Measurements from ENCODE around the gene HDAC7. TPM values are rescaled to one million over a fixed set of nuclear protein-coding genes. Genes with fewer than 3 reads are reported as not detected.

The HDAC7 gene
- total and polyA plus RNA-seq, 2 of the 13 experiments (the other 11 are each of a cell fraction or from before 2014, with no cell fraction given): 4.6 to 10.8 TPM

DNA sequence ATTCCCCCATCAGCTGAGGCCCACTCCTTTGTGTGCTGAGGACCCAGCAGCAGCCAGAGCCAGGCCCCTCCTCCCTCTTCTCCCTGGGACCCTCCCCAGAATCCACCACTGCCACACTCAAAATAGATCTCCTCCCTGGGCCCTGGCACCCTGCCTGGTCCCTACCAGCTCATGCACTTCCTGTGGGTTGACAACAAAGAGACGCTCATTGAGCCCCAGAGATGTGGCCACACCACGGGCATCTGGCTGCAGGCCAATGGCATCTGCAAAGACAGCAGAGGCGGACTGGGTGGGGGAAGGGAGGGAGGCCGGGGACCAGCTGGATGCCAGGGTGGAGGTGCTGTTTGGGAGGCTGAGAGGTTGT, 78.4 kb downstream of the HDAC7 start:
- intact Hi-C loops (cut with micrococcal nuclease; ENCODE audit: unreplicated experiment) (no loop called here), in situ Hi-C loops (cut with HindIII; ENCODE audit: extremely low pct_ligation_motif_present, low pct_unique_long_range_greater_than_20kb) (loop anchor here (5.0 kb wide), 1 partner anchor 36 kb away; no protein-coding TSS in a partner anchor)
- no peak for ATAC-seq
- Histone ChIP-seq H3K4me3 (replicated peaks in 1 of 3; ENCODE audit: insufficient read depth in 1 of 3, low read depth in 2 of 3, low read length in 3 of 3) (no peak overlapping the region), H3K4me1 (ENCODE audit: insufficient read depth, low read length) (peaks cover 32% of the 10 kb centered on the region), H3K79me2 (ENCODE audit: insufficient read depth, low read length) (no peaks in the 10 kb centered on the region), H4K20me1 (ENCODE audit: insufficient read depth, low read length) (no peaks in the 10 kb centered on the region), H3K9ac (ENCODE audit: insufficient read depth, low read depth, low read length) (no peak overlapping the region), H2AFZ (ENCODE audit: low read length) (no peak overlapping the region), H3K27me3 (ENCODE audit: control insufficient read depth in 1 of 2, insufficient read depth in 2 of 2, low read length in 2 of 2) (peaks cover 7 to 43% of the 10 kb centered on the region in 2 experiments), H3K36me3 (replicated peaks in 1 of 2; ENCODE audit: control insufficient read depth in 1 of 2, insufficient read depth in 2 of 2, low read length in 2 of 2) (no peaks in the 10 kb centered on the region), H3K9me3 (ENCODE audit: low read length) (no peaks in the 10 kb centered on the region), H3K27ac (ENCODE audit: extremely low read length, insufficient read depth, low read length) (no peak overlapping the region), H3K4me2 (ENCODE audit: low read depth, low read length) (no peak overlapping the region; the same call in 1 of the 2 replicates)
- no peak for FAIRE-seq
- DNase-seq (ENCODE audit: low spot score): no peak
- POLR2A ChIA-PET: no interaction called here
- WGBS (ENCODE audit: low lambda C conversion rate): 4% methylated on average over 3 of the region's 4 CpGs
- CTCF ChIA-PET (ENCODE audit: low intra/inter-chr PET ratio, low total read pairs): interaction anchor here (1.3 to 3.8 kb wide), 5 partner anchors 18 to 97 kb away, joined by 4 to 37 read pairs (median 16); partner anchors contain the start of gene RAPGEF3
- BruUV-seq (replicated peaks): no TSS peak
- TF ChIP-seq KLF11 (CRISPR knock-in tag; IDR thresholded peaks at IDR 0.05) (no peak), NR0B2 (CRISPR knock-in tag; IDR thresholded peaks at IDR 0.05) (no peak), PCBP2 (optimal IDR thresholded peaks at IDR 0.05; ENCODE audit: low read depth, low read length, poor library complexity, severe bottlenecking) (no peak), FOXA3 (CRISPR knock-in tag; IDR thresholded peaks at IDR 0.05) (no peak), SUZ12 (IDR thresholded peaks at IDR 0.05; ENCODE audit: low read depth, low read length) (no peak), PITX1 (CRISPR knock-in tag; IDR thresholded peaks at IDR 0.05) (no peak), ZSCAN30 (CRISPR knock-in tag; IDR thresholded peaks at IDR 0.05) (no peak), ZNF33A (CRISPR knock-in tag; IDR thresholded peaks at IDR 0.05; ENCODE audit: borderline replicate concordance) (no peak), NR2F2 (IDR thresholded peaks at IDR 0.05; ENCODE audit: borderline replicate concordance, low read depth) (no peak), HIC2 (CRISPR knock-in tag; IDR thresholded peaks at IDR 0.05; ENCODE audit: low read depth) (no peak), ZNF562 (CRISPR knock-in tag; IDR thresholded peaks at IDR 0.05; ENCODE audit: borderline replicate concordance) (no peak)
- TF ChIP-seq, protein P1, sequence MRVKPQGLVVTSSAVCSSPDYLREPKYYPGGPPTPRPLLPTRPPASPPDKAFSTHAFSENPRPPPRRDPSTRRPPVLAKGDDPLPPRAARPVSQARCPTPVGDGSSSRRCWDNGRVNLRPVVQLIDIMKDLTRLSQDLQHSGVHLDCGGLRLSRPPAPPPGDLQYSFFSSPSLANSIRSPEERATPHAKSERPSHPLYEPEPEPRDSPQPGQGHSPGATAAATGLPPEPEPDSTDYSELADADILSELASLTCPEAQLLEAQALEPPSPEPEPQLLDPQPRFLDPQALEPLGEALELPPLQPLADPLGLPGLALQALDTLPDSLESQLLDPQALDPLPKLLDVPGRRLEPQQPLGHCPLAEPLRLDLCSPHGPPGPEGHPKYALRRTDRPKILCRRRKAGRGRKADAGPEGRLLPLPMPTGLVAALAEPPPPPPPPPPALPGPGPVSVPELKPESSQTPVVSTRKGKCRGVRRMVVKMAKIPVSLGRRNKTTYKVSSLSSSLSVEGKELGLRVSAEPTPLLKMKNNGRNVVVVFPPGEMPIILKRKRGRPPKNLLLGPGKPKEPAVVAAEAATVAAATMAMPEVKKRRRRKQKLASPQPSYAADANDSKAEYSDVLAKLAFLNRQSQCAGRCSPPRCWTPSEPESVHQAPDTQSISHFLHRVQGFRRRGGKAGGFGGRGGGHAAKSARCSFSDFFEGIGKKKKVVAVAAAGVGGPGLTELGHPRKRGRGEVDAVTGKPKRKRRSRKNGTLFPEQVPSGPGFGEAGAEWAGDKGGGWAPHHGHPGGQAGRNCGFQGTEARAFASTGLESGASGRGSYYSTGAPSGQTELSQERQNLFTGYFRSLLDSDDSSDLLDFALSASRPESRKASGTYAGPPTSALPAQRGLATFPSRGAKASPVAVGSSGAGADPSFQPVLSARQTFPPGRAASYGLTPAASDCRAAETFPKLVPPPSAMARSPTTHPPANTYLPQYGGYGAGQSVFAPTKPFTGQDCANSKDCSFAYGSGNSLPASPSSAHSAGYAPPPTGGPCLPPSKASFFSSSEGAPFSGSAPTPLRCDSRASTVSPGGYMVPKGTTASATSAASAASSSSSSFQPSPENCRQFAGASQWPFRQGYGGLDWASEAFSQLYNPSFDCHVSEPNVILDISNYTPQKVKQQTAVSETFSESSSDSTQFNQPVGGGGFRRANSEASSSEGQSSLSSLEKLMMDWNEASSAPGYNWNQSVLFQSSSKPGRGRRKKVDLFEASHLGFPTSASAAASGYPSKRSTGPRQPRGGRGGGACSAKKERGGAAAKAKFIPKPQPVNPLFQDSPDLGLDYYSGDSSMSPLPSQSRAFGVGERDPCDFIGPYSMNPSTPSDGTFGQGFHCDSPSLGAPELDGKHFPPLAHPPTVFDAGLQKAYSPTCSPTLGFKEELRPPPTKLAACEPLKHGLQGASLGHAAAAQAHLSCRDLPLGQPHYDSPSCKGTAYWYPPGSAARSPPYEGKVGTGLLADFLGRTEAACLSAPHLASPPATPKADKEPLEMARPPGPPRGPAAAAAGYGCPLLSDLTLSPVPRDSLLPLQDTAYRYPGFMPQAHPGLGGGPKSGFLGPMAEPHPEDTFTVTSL (CRISPR knock-in tag; IDR thresholded peaks at IDR 0.05; ENCODE audit: borderline replicate concordance): no peak
- TF ChIP-seq, protein P2, sequence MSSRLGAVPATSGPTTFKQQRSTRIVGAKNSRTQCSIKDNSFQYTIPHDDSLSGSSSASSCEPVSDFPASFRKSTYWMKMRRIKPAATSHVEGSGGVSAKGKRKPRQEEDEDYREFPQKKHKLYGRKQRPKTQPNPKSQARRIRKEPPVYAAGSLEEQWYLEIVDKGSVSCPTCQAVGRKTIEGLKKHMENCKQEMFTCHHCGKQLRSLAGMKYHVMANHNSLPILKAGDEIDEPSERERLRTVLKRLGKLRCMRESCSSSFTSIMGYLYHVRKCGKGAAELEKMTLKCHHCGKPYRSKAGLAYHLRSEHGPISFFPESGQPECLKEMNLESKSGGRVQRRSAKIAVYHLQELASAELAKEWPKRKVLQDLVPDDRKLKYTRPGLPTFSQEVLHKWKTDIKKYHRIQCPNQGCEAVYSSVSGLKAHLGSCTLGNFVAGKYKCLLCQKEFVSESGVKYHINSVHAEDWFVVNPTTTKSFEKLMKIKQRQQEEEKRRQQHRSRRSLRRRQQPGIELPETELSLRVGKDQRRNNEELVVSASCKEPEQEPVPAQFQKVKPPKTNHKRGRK (CRISPR knock-in tag; IDR thresholded peaks at IDR 0.05): no peak
- TF ChIP-seq, protein P3, sequence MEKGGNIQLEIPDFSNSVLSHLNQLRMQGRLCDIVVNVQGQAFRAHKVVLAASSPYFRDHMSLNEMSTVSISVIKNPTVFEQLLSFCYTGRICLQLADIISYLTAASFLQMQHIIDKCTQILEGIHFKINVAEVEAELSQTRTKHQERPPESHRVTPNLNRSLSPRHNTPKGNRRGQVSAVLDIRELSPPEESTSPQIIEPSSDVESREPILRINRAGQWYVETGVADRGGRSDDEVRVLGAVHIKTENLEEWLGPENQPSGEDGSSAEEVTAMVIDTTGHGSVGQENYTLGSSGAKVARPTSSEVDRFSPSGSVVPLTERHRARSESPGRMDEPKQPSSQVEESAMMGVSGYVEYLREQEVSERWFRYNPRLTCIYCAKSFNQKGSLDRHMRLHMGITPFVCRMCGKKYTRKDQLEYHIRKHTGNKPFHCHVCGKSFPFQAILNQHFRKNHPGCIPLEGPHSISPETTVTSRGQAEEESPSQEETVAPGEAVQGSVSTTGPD (CRISPR knock-in tag; IDR thresholded peaks at IDR 0.05): no peak

Data from HepG2 (cell line).